ENCODE measurements around the gene PLEKHA3.
A peak's percentile ranks its signal among the peaks of the same experiment; 100 is the strongest.

Gene PLEKHA3

GRCh38 chr2:178450524-178450773 lies 29.8 kb upstream of the PLEKHA3 start:
- Mint-ChIP-seq H3K9me3 (no peaks in the 10 kb centered on the region), H3K27ac (no peak overlapping the region), H3K4me3 (peak overlapping the region; percentile 88), H3K4me1 (peaks cover 32% of the 10 kb centered on the region), H3K27me3 (ENCODE audit: low read depth, poor library complexity) (no peaks in the 10 kb centered on the region), H3K36me3 (ENCODE audit: low read depth) (peaks cover 39% of the 10 kb centered on the region)
- no peak for DNase-seq
- no peak for TF ChIP-seq CTCF (IDR thresholded peaks at IDR 0.05)

GRCh38 chr2:178450774-178451525 lies 29.3 kb upstream of the PLEKHA3 start, which contains the start of the genes PJVK and PRKRA:
TSS of gene PJVK (plus strand) at chr2:178451378. CDS start at chr2:178453410, 2,032 bp downstream.
TSS of gene PRKRA (minus strand) at chr2:178451175. CDS start at chr2:178451030, 145 bp downstream.
- H3K27me3 Mint-ChIP-seq (ENCODE audit: low read depth, poor library complexity), result no peaks in the 10 kb centered on the region
- DNase-seq, result peak; percentile 99
- TF ChIP-seq CTCF (IDR thresholded peaks at IDR 0.05), result no peak

GRCh38 chr2:178452334-178452733 lies 27.9 kb upstream of the PLEKHA3 start:
- TF ChIP-seq CTCF (IDR thresholded peaks at IDR 0.05), result no peak
- H3K4me1 Mint-ChIP-seq, result peaks cover 32% of the 10 kb centered on the region
- no peaks in the 10 kb centered on the region for H3K9me3 Mint-ChIP-seq
- peak overlapping the region; percentile 5 for H3K4me3 Mint-ChIP-seq
- no peak overlapping the region for H3K27ac Mint-ChIP-seq
- H3K36me3 Mint-ChIP-seq (ENCODE audit: low read depth), result peaks cover 23% of the 10 kb centered on the region
- H3K27me3 Mint-ChIP-seq (ENCODE audit: low read depth, poor library complexity), result no peaks in the 10 kb centered on the region
- no peak for DNase-seq

More at GRCh38 chr2:178450774-178451525, 29.3 kb upstream of the PLEKHA3 start, which contains the start of the genes PJVK and PRKRA:
- H3K4me3 Mint-ChIP-seq, result peak within 1 kb of the TSS; percentile 88
- H3K9me3 Mint-ChIP-seq, result no peaks in the 10 kb centered on the region
- H3K27ac Mint-ChIP-seq, result peak within 1 kb of the TSS; percentile 100
- peaks cover 36% of the 10 kb centered on the region for H3K36me3 Mint-ChIP-seq (ENCODE audit: low read depth)
- peaks cover 32% of the 10 kb centered on the region for H3K4me1 Mint-ChIP-seq

- Mint-ChIP-seq H3K27ac (no peak overlapping the region), H3K27me3 (ENCODE audit: low read depth, poor library complexity) (no peaks in the 10 kb centered on the region)
These were observed 27.4 kb upstream of the PLEKHA3 start for GRCh38 chr2:178452870-178453269.

GRCh38 chr2:178455947-178456346 lies 24.3 kb upstream of the PLEKHA3 start:
- peak overlapping the region; percentile 76 for H3K27ac Mint-ChIP-seq

More at GRCh38 chr2:178452870-178453269, 27.4 kb upstream of the PLEKHA3 start:
- H3K4me1 Mint-ChIP-seq, result peaks cover 31% of the 10 kb centered on the region
- H3K36me3 Mint-ChIP-seq (ENCODE audit: low read depth), result peaks cover 18% of the 10 kb centered on the region
- TF ChIP-seq CTCF (IDR thresholded peaks at IDR 0.05), result no peak
- no peak for DNase-seq
- no peaks in the 10 kb centered on the region for H3K9me3 Mint-ChIP-seq
- H3K4me3 Mint-ChIP-seq, result no peak overlapping the region

More at GRCh38 chr2:178455947-178456346, 24.3 kb upstream of the PLEKHA3 start:
- Mint-ChIP-seq H3K36me3 (ENCODE audit: low read depth) (peaks cover 7% of the 10 kb centered on the region), H3K4me3 (no peak overlapping the region), H3K9me3 (no peaks in the 10 kb centered on the region), H3K4me1 (peaks cover 9% of the 10 kb centered on the region), H3K27me3 (ENCODE audit: low read depth, poor library complexity) (no peaks in the 10 kb centered on the region)
- no peak for TF ChIP-seq CTCF (IDR thresholded peaks at IDR 0.05)
- DNase-seq, result no peak

Measured in nephron progenitor cell (in vitro differentiated cells).